ENCODE measurements around the gene DLG3. TPM values are rescaled to one million over a fixed set of nuclear protein-coding genes. Genes with fewer than 3 reads are reported as not detected.

The DLG3 gene
- total and polyA plus RNA-seq, 10 of the 15 experiments (the other 5 are each of a cell fraction or from before 2014, with no cell fraction given) = 1.3 to 32.2 (median 3.9) TPM

DNA sequence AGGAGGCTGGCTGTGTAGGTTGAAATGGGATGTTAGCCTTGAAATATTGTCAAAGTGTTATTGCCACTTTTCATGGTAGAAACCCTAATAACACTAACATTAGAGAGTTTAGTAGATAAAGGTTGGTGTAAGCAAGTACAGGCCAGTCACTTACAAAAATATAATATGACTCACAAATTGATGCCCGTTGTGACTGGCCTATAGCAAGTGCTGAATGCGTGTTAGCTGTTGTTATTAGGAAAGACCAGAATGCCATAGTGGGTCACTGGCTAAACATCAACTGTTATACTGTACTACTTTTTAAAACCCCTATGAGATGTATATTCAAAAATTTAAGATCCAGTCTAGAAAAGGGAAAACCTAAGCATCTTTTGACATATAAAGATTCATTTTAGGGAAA, 41.9 kb upstream of the DLG3 start:
- Histone ChIP-seq H3K4me1 (ENCODE audit: control insufficient read depth, insufficient read depth, low read length) (no peaks in the 10 kb centered on the region), H4K20me1 (ENCODE audit: control insufficient read depth, insufficient read depth) (no peaks in the 10 kb centered on the region), H3K4me2 (ENCODE audit: control insufficient read depth, insufficient read depth) (no peak overlapping the region), H3K9ac (ENCODE audit: control insufficient read depth, insufficient read depth, low read length) (no peak overlapping the region), H3K27me3 (replicated peaks in 1 of 2; ENCODE audit: control insufficient read depth in 2 of 2, insufficient read depth in 2 of 2, low read length in 1 of 2) (no peaks in the 10 kb centered on the region), H3K27ac (ENCODE audit: control insufficient read depth, insufficient read depth) (no peak overlapping the region), H3K9me3 (replicated peaks; ENCODE audit: control insufficient read depth, insufficient read depth, low read length) (no peaks in the 10 kb centered on the region), H2AFZ (ENCODE audit: control insufficient read depth, low read depth, low read length) (no peak overlapping the region), H3K36me3 (ENCODE audit: control insufficient read depth in 2 of 2, insufficient read depth in 2 of 2, low read length in 1 of 2) (no peaks in the 10 kb centered on the region; a peak in 1 of 4 replicates), H3K4me3 (no peak overlapping the region), H3K79me2 (ENCODE audit: control insufficient read depth, insufficient read depth, low read length) (no peaks in the 10 kb centered on the region)
- DNase-seq (ENCODE audit: low read depth, low spot score) (no peak), FAIRE-seq (no peak), ATAC-seq (no peak)
- SMC1A ChIA-PET (ENCODE audit: uncharacterized antibody, unreplicated experiment) = interaction anchor here (1.3 kb wide), 1 partner anchor 33 kb away, joined by 3 read pairs; no protein-coding TSS in a partner anchor
- TF ChIP-seq SMAD5 (IDR thresholded peaks at IDR 0.05; ENCODE audit: low read depth) (no peak), SREBF1 (IDR thresholded peaks at IDR 0.05; ENCODE audit: low read length) (no peak), MTA2 (IDR thresholded peaks at IDR 0.05; ENCODE audit: low read depth) (no peak), HDAC6 (IDR thresholded peaks at IDR 0.05; ENCODE audit: unreplicated experiment) (no peak), BHLHE40 (IDR thresholded peaks at IDR 0.05; ENCODE audit: borderline replicate concordance in 1 of 2, low read depth in 2 of 2, low read length in 1 of 2) (no peak), NBN (IDR thresholded peaks at IDR 0.05) (no peak), TCF12 (IDR thresholded peaks at IDR 0.05; ENCODE audit: low read depth, low read length) (no peak)
- TF ChIP-seq, protein P1, sequence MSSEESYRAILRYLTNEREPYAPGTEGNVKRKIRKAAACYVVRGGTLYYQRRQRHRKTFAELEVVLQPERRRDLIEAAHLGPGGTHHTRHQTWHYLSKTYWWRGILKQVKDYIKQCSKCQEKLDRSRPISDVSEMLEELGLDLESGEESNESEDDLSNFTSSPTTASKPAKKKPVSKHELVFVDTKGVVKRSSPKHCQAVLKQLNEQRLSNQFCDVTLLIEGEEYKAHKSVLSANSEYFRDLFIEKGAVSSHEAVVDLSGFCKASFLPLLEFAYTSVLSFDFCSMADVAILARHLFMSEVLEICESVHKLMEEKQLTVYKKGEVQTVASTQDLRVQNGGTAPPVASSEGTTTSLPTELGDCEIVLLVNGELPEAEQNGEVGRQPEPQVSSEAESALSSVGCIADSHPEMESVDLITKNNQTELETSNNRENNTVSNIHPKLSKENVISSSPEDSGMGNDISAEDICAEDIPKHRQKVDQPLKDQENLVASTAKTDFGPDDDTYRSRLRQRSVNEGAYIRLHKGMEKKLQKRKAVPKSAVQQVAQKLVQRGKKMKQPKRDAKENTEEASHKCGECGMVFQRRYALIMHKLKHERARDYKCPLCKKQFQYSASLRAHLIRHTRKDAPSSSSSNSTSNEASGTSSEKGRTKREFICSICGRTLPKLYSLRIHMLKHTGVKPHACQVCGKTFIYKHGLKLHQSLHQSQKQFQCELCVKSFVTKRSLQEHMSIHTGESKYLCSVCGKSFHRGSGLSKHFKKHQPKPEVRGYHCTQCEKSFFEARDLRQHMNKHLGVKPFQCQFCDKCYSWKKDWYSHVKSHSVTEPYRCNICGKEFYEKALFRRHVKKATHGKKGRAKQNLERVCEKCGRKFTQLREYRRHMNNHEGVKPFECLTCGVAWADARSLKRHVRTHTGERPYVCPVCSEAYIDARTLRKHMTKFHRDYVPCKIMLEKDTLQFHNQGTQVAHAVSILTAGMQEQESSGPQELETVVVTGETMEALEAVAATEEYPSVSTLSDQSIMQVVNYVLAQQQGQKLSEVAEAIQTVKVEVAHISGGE (CRISPR knock-in tag; IDR thresholded peaks at IDR 0.05) = no peak
- POLR2A ChIA-PET = no interaction called here
- intact Hi-C loops (cut with micrococcal nuclease; ENCODE audit: unreplicated experiment) = no loop called here
- in situ Hi-C loops (cut with MboI) = no loop called here
- CTCF ChIA-PET = no interaction called here
- 60% methylated on average over 2 of the region's 2 CpGs for WGBS (ENCODE audit: insufficient coverage, insufficient replicate concordance, low lambda C conversion rate, missing lambda C conversion rate)
- RAD21 ChIA-PET (ENCODE audit: unreplicated experiment) = no interaction called here
- no TSS peak for BruUV-seq (replicated peaks)
